Activated CD8-positive, alpha-beta T cell treated with anti-CD3 and anti-CD28 coated beads for 36 hours (primary cell): Measurements from ENCODE around the gene HIPK3. TPM values are rescaled to one million over a fixed set of nuclear protein-coding genes. Genes with fewer than 3 reads are reported as not detected.

Experiments
- ATAC-seq: fragments of 200-7000 bp; cut with Tn5 transposase; one replicate; pipeline ENCODE4 v1.10.0; 2021; ENCODE audit warnings: mild to moderate bottlenecking, moderate library complexity
- CTCF ChIA-PET: fragments of 350-600 bp; sonication (Branson Sonifier 250); formaldehyde crosslinking; loops from one replicate; lab custom pipeline; 2021; ENCODE audit warnings: antibody characterized with exemption; lab: Charles Lee
- POLR2A ChIA-PET: fragments of 350-600 bp; sonication (Branson Sonifier 250); formaldehyde crosslinking; loops from one replicate; lab custom pipeline; 2021; ENCODE audit warnings: antibody characterized with exemption; lab: Charles Lee
- DNase-seq: peaks from one replicate; pipeline ENCODE4 v3.0.0-alpha.2; 2020
- H3K27ac Mint-ChIP-seq: one replicate; pipeline ENCODE4 v1.8.0; 2021; ENCODE audit warnings: mild to moderate bottlenecking, mixed read lengths
- H3K27me3 Mint-ChIP-seq: one replicate; pipeline ENCODE4 v1.8.0; 2021; ENCODE audit warnings: mixed read lengths
- H3K36me3 Mint-ChIP-seq: one replicate; pipeline ENCODE4 v1.8.0; 2021; ENCODE audit warnings: low read depth, mixed read lengths
- H3K4me1 Mint-ChIP-seq: one replicate; pipeline ENCODE4 v1.8.0; 2021; ENCODE audit warnings: low read depth, mixed read lengths
- H3K4me3 Mint-ChIP-seq: one replicate; pipeline ENCODE4 v1.8.0; 2021; ENCODE audit warnings: mild to moderate bottlenecking, moderate library complexity, mixed read lengths
- H3K9me3 Mint-ChIP-seq: one replicate; pipeline ENCODE4 v1.8.0; 2021; ENCODE audit warnings: mixed read lengths
- CTCF ChIP-seq: fragments of 200-600 bp; IDR thresholded peaks from one replicate; pipeline ENCODE4 v1.8.0; 2022; ENCODE audit warnings: antibody characterized with exemption, mild to moderate bottlenecking
- intact Hi-C: fragments of 100-400 bp; cut with micrococcal nuclease; formaldehyde crosslinking; loops from one replicate; pipeline ENCODE4 v1.10.0; 2022
- total RNA-seq, 2 experiments: library from RNA; stranded (reverse); gene quantifications; one replicate each; pipeline ENCODE4 v1.2.3, GENCODE V29; 2021

Gene HIPK3
- total RNA-seq, 2 experiments from 2014 or later, result 27.3 to 28.2 TPM

GRCh38 chr11:33402066-33402465 lies 144.9 kb downstream of the HIPK3 start:
- ATAC-seq, result no peak
- no peak overlapping the region for H3K27ac Mint-ChIP-seq
- no peak for TF ChIP-seq CTCF
- intact Hi-C loops, result no loop called here
- no peak for DNase-seq
- no peaks in the 10 kb centered on the region for H3K36me3 Mint-ChIP-seq
- CTCF ChIA-PET, result no interaction called here
- H3K9me3 Mint-ChIP-seq, result no peaks in the 10 kb centered on the region
- POLR2A ChIA-PET, result no interaction called here
- H3K27me3 Mint-ChIP-seq, result peaks cover 9% of the 10 kb centered on the region
- no peaks in the 10 kb centered on the region for H3K4me1 Mint-ChIP-seq
- no peak overlapping the region for H3K4me3 Mint-ChIP-seq

DNA sequence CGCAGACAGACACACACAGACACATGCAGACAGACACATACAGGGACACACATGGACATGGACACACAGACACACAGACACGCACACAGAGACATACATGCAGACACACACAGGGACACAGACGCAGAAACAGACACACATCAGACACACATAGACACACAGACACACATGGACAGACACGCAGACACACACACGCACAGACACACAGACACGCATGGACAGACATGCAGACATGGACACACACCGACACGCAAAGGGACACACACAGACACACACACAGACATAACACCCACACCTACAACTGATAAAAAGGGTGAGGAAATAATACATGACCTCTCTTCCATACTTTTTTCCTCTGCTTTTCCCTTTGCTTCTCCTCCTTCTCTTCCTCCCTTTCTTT lies 146.2 kb downstream of the HIPK3 start:
- POLR2A ChIA-PET, result no interaction called here
- TF ChIP-seq CTCF, result no peak
- Mint-ChIP-seq H3K4me3 (no peak overlapping the region), H3K27ac (no peak overlapping the region), H3K9me3 (no peaks in the 10 kb centered on the region), H3K36me3 (no peaks in the 10 kb centered on the region), H3K27me3 (peaks cover 9% of the 10 kb centered on the region), H3K4me1 (no peaks in the 10 kb centered on the region)
- DNase-seq (no peak), ATAC-seq (no peak)
- CTCF ChIA-PET, result no interaction called here
- intact Hi-C loops, result no loop called here

DNA sequence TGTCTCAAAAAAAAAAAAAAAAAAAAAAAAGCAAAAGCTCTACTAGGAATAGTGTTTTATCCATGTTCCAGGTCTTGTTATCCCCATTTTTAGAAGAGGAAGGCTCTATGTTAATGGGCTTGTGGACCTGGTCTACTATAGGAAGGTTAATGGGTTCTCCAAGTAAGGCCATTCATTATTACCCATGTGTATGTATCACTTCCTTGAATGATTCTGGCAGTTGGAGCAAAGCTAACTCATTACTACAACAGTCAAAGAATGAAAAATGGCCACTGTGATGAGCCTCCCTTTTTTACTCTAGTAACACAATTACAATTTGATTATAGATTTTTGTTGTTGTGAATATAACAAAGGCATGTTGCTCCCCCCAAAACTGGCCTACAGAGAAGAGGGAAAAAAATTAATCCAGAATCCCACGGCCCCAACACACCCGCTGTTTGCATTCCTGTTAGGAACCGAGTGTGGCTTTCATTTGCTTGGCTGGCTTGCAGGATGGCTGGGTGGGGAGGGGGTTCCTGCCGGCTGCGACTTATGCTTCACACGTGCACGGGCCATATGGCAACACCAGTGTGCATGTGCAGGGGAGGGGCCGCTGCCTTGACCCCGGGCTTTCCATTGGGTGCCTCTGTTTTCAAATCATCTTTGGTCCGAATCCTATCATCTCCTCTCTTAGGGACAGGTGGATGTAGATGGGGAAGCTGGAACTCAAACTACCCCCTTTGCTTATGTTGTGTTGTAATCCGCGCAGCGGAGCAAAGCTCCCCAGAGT lies 148.8 kb downstream of the HIPK3 start:
- ChIA-PET CTCF (no interaction called here), POLR2A (no interaction called here)
- H3K36me3 Mint-ChIP-seq, result no peaks in the 10 kb centered on the region
- ATAC-seq (no peak), DNase-seq (no peak)
- no peak for TF ChIP-seq CTCF
- peaks cover 13% of the 10 kb centered on the region for H3K27me3 Mint-ChIP-seq
- H3K4me3 Mint-ChIP-seq, result no peak overlapping the region
- intact Hi-C loops, result no loop called here
- H3K9me3 Mint-ChIP-seq, result no peaks in the 10 kb centered on the region
- no peaks in the 10 kb centered on the region for H3K4me1 Mint-ChIP-seq
- no peak overlapping the region for H3K27ac Mint-ChIP-seq

Other genes with a start within 250 kb of the HIPK3 start
- gene DEPDC7, start 241.5 kb upstream of the HIPK3 start, total RNA-seq, result 1 to 10 TPM; 2.8 to 3.0 TPM
- 10 to 100 TPM; 11.0 to 12.7 TPM for gene TCP11L1, start 217.8 kb upstream of the HIPK3 start, total RNA-seq
- 10 to 100 TPM; 34.9 to 40.6 TPM for gene CSTF3, start 95.9 kb upstream of the HIPK3 start, total RNA-seq
- gene KIAA1549L, start 118.7 kb downstream of the HIPK3 start, total RNA-seq, result not detected